ENCODE results near the gene PCA3.
"Not testable (repeated sequence)": the region's sequence is repeated elsewhere in the genome, so short reads cannot be mapped to it uniquely, and the experiment has no call there.

Gene PCA3

GRCh38 chr9:76734716-76735115, 29.5 kb upstream of the PCA3 start:
- in situ Hi-C loops (cut with HindIII; ENCODE audit: low pct_unique_long_range_greater_than_20kb, low sequenced_read_pairs), result no loop called here
- no peak for DNase-seq (ENCODE audit: low read depth in 1 of 2, low spot score in 1 of 2)
- no peak for TF ChIP-seq JUND (IDR thresholded peaks at IDR 0.05; ENCODE audit: low read depth)

GRCh38 chr9:76737154-76737902, 26.9 kb upstream of the PCA3 start:
- DNase-seq (ENCODE audit: low read depth in 1 of 2, low spot score in 1 of 2), result no peak
- in situ Hi-C loops (cut with HindIII; ENCODE audit: low pct_unique_long_range_greater_than_20kb, low sequenced_read_pairs), result no loop called here
- TF ChIP-seq JUND (IDR thresholded peaks at IDR 0.05; ENCODE audit: low read depth), result no peak

- in situ Hi-C loops (cut with HindIII; ENCODE audit: low pct_unique_long_range_greater_than_20kb, low sequenced_read_pairs), result no loop called here
- no peak for TF ChIP-seq JUND (IDR thresholded peaks at IDR 0.05; ENCODE audit: low read depth)
- DNase-seq (ENCODE audit: low read depth in 1 of 2, low spot score in 1 of 2), result no peak
These were observed 25.8 kb upstream of the PCA3 start for GRCh38 chr9:76738402-76738801.

- in situ Hi-C loops (cut with HindIII; ENCODE audit: low pct_unique_long_range_greater_than_20kb, low sequenced_read_pairs), result no loop called here
- TF ChIP-seq JUND (IDR thresholded peaks at IDR 0.05; ENCODE audit: low read depth), result no peak
- DNase-seq (ENCODE audit: low read depth in 1 of 2, low spot score in 1 of 2), result no peak
These were observed 22.7 kb upstream of the PCA3 start for GRCh38 chr9:76741524-76741923.

GRCh38 chr9:76742890-76743289, 21.3 kb upstream of the PCA3 start:
- in situ Hi-C loops (cut with HindIII; ENCODE audit: low pct_unique_long_range_greater_than_20kb, low sequenced_read_pairs); DNase-seq (ENCODE audit: low read depth in 1 of 2, low spot score in 1 of 2): not testable (repeated sequence)

- no peak for TF ChIP-seq JUND (IDR thresholded peaks at IDR 0.05; ENCODE audit: low read depth)
- in situ Hi-C loops (cut with HindIII; ENCODE audit: low pct_unique_long_range_greater_than_20kb, low sequenced_read_pairs), result no loop called here
These were observed 20.3 kb upstream of the PCA3 start for GRCh38 chr9:76743931-76744330.

GRCh38 chr9:76744336-76744735, 19.9 kb upstream of the PCA3 start:
- in situ Hi-C loops (cut with HindIII; ENCODE audit: low pct_unique_long_range_greater_than_20kb, low sequenced_read_pairs), result no loop called here
- no peak for DNase-seq (ENCODE audit: low read depth in 1 of 2, low spot score in 1 of 2)
- no peak for TF ChIP-seq JUND (IDR thresholded peaks at IDR 0.05; ENCODE audit: low read depth)

More at GRCh38 chr9:76743931-76744330, 20.3 kb upstream of the PCA3 start:
- DNase-seq (ENCODE audit: low read depth in 1 of 2, low spot score in 1 of 2), result no peak

GRCh38 chr9:76751001-76751400, 13.2 kb upstream of the PCA3 start:
- no peak for TF ChIP-seq JUND (IDR thresholded peaks at IDR 0.05; ENCODE audit: low read depth)
- in situ Hi-C loops (cut with HindIII; ENCODE audit: low pct_unique_long_range_greater_than_20kb, low sequenced_read_pairs), result no loop called here
- no peak for DNase-seq (ENCODE audit: low read depth in 1 of 2, low spot score in 1 of 2)

GRCh38 chr9:76756268-76756640, 8.0 kb upstream of the PCA3 start:
- peak in 1 of 2 experiments; percentile 52 for DNase-seq (ENCODE audit: low read depth in 1 of 2, low spot score in 1 of 2)
- TF ChIP-seq JUND (IDR thresholded peaks at IDR 0.05; ENCODE audit: low read depth), result no peak
- in situ Hi-C loops (cut with HindIII; ENCODE audit: low pct_unique_long_range_greater_than_20kb, low sequenced_read_pairs), result no loop called here

GRCh38 chr9:76756941-76757673, 7.1 kb upstream of the PCA3 start:
- in situ Hi-C loops (cut with HindIII; ENCODE audit: low pct_unique_long_range_greater_than_20kb, low sequenced_read_pairs), result no loop called here
- TF ChIP-seq JUND (IDR thresholded peaks at IDR 0.05; ENCODE audit: low read depth), result no peak
- DNase-seq (ENCODE audit: low read depth in 1 of 2, low spot score in 1 of 2), result no peak

GRCh38 chr9:76758476-76758875, 5.8 kb upstream of the PCA3 start:
- no peak for TF ChIP-seq JUND (IDR thresholded peaks at IDR 0.05; ENCODE audit: low read depth)
- in situ Hi-C loops (cut with HindIII; ENCODE audit: low pct_unique_long_range_greater_than_20kb, low sequenced_read_pairs), result no loop called here
- DNase-seq (ENCODE audit: low read depth in 1 of 2, low spot score in 1 of 2), result no peak

- no peak for TF ChIP-seq JUND (IDR thresholded peaks at IDR 0.05; ENCODE audit: low read depth)
- no peak for DNase-seq (ENCODE audit: low read depth in 1 of 2, low spot score in 1 of 2)
- in situ Hi-C loops (cut with HindIII; ENCODE audit: low pct_unique_long_range_greater_than_20kb, low sequenced_read_pairs), result no loop called here
These were observed 4.5 kb upstream of the PCA3 start for GRCh38 chr9:76759732-76760131.

- in situ Hi-C loops (cut with HindIII; ENCODE audit: low pct_unique_long_range_greater_than_20kb, low sequenced_read_pairs), result no loop called here
- TF ChIP-seq JUND (IDR thresholded peaks at IDR 0.05; ENCODE audit: low read depth), result no peak
- no peak for DNase-seq (ENCODE audit: low read depth in 1 of 2, low spot score in 1 of 2)
These were observed 2.8 kb upstream of the PCA3 start for GRCh38 chr9:76761448-76761847.
